Fibroblast of villous mesenchyme (primary cell): ENCODE data around the gene APOBEC2. TPM values are rescaled to one million over a fixed set of nuclear protein-coding genes. Genes with fewer than 3 reads are reported as not detected.

Experiments used
- DNase-seq: peaks from one replicate; pipeline ENCODE4 v3.0.0-alpha.2; 2010; ENCODE audit warnings: low read depth
- H3K4me3 ChIP-seq: 2 replicates; pipeline ENCODE4 v1.5.1; 2011; ENCODE audit warnings: low read depth, mild to moderate bottlenecking, low read length
- total RNA-seq: library from RNA; depleted of rRNA; stranded (reverse); fragments of >200 nt; gene quantifications from 2 replicates; pipeline ENCODE4 v1.2.3, GENCODE V29; 2012
- TF ChIP-seq, protein P1 (sequence below): IDR thresholded peaks from 2 replicates; pipeline ENCODE4 v1.5.1; 2012; ENCODE audit warnings: low read depth, mild to moderate bottlenecking, low read length; ENCODE audit not compliant: insufficient read depth

The APOBEC2 gene
- total RNA-seq, 1 donor = not detected

DNA sequence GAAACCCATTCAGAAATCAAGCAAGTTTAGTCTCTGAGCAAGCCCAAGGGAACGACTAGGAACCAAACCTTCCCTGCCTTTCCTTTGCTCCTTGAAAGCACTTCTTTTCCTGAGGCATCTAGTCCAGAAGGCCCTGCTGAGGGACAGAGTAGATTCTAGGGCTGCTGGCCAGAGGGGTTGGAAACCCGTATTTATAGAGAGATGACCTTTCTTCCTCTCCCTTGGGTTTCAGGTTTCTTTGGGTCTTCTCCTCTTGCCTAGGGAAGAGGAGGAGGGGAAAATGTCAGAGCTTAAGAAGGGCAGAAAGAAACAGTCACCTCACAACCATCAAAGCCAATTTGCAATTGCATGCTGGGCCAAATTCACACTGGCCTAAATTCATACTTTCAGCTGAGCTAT, 5.8 kb downstream of the APOBEC2 start:
- H3K4me3 ChIP-seq = no peak overlapping the region
- DNase-seq = no peak
- TF ChIP-seq, protein P1, sequence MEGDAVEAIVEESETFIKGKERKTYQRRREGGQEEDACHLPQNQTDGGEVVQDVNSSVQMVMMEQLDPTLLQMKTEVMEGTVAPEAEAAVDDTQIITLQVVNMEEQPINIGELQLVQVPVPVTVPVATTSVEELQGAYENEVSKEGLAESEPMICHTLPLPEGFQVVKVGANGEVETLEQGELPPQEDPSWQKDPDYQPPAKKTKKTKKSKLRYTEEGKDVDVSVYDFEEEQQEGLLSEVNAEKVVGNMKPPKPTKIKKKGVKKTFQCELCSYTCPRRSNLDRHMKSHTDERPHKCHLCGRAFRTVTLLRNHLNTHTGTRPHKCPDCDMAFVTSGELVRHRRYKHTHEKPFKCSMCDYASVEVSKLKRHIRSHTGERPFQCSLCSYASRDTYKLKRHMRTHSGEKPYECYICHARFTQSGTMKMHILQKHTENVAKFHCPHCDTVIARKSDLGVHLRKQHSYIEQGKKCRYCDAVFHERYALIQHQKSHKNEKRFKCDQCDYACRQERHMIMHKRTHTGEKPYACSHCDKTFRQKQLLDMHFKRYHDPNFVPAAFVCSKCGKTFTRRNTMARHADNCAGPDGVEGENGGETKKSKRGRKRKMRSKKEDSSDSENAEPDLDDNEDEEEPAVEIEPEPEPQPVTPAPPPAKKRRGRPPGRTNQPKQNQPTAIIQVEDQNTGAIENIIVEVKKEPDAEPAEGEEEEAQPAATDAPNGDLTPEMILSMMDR = no peak

GRCh38 chr6:41059556-41059955, 6.6 kb downstream of the APOBEC2 start:
- no peak for DNase-seq
- TF ChIP-seq, protein P1 = no peak
- H3K4me3 ChIP-seq = no peak overlapping the region

DNA sequence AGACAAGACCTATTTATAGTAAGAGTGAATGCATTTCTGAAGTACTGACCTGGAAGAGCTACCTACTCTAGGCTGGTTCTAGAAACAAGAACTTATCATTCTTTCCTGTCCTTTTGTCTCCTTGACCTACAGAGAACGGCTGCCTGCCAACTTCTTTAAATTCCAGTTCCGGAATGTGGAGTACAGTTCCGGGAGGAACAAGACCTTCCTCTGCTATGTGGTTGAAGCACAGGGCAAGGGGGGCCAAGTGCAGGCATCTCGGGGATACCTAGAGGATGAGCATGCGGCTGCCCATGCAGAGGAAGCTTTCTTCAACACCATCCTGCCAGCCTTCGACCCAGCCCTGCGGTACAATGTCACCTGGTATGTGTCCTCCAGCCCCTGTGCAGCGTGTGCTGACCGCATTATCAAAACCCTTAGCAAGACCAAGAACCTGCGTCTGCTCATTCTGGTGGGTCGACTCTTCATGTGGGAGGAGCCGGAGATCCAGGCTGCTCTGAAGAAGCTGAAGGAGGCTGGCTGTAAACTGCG, 8.3 kb downstream of the APOBEC2 start:
- DNase-seq = no peak
- no peak overlapping the region for H3K4me3 ChIP-seq

GRCh38 chr6:41062056-41062455, 9.1 kb downstream of the APOBEC2 start:
- no peak overlapping the region for H3K4me3 ChIP-seq
- TF ChIP-seq, protein P1 = no peak
- no peak for DNase-seq

More for the DNA sequence above, 8.3 kb downstream of the APOBEC2 start:
- TF ChIP-seq, protein P1 = no peak

DNA sequence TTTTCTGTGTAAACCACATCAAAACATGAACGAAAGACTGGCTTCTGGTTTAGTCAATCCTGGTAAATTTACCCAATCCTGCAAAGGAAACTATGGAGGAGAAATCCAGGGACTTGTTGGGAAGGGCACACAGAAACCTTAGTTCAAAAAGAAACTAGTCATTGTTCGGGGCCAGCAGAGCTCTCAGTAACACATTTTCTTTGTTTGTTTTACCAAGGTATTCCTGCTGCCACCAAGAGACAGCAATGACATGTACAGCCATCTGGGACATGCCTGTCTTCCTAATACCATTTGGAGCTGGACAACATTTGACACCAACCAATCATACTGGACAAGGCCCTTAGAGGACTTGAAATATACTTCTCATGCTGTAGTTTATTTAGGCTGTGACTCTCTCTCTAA, 10.9 kb downstream of the APOBEC2 start:
- TF ChIP-seq, protein P1 = no peak
- no peak overlapping the region for H3K4me3 ChIP-seq
- DNase-seq = no peak

DNA sequence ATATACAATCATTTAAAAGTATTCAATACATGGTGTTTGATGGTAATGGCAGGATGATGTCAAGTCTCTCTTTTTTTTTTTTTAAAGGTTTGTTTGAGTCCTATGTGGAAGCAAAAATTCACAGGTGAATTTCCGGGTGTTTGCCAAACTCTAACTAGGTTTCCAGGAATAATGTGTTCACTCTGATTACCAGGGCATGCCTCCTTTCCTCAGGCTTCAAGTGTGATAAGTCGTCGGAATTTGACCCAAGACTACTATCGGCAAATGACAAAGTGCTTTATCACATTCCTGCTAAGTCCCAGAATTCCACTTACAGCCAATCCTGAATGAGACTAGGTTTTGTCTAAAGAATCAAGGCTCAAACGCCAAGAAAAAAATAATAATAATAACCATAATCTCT, 11.8 kb downstream of the APOBEC2 start:
- DNase-seq = no peak
- no peak overlapping the region for H3K4me3 ChIP-seq
- TF ChIP-seq, protein P1 = no peak

- TF ChIP-seq, protein P1 = no peak
Observed at GRCh38 chr6:41065550-41066026, 12.6 kb downstream of the APOBEC2 start.

More at GRCh38 chr6:41065550-41066026, 12.6 kb downstream of the APOBEC2 start:
- DNase-seq = no peak
- H3K4me3 ChIP-seq = no peak overlapping the region
